LoVo (cell line): Measurements from ENCODE around the gene SCD5.

Source experiments
- DNase-seq: peaks from one replicate; pipeline ENCODE4 v3.0.0-alpha.2; 2016; ENCODE audit warnings: low spot score

The SCD5 gene

DNA sequence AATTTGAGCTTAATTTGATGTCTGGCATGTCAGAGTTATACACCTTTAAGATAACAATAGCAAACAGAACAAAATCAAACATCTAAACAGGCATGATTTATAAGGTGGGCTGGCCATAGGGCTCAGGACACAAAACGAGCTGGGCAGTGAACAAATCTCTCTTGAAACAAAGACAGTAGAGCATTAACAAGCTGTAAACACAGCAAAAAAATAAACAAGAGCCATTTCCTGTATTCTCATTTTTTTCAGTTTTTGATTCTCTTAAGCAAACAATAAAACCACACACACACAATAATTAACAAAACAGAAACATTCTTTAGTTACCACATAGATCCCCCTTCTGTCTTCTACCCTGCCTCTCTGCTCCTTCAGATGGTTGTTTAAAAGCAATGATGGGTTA is 168.5 kb downstream of the SCD5 start:
- DNase-seq: no peak

- DNase-seq: no peak
These were observed 169.2 kb downstream of the SCD5 start for GRCh38 chr4:82629238-82630000.

DNA sequence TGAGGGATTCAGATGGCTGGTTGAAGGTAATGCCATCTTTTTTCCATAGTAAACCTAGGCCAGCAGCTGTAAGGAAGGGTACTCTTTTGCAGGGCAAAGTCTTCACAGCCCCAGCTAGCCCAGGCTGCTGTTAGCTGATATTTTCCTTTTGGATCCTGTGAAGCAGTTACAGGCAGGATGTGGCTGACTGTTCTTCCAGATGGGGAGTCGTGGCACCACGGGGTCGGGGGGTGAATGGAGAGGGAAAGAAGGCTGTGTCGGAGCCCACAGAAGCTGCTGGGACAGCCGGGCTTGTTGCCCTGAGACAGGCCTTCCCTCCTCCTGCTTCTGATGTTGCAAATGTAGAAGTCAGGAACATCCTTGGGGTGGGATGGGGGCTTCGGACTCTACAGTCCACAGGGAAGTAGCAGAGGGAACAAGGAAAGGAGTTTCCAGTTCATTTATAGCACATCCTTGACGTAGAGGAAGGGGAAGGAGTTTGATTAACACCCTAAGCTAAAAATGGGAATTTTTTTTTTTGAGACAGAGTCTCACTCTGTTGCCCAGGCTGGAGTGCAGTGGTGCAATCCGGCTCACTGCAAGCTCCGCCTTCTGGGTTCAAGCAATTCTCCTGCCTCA is 172.2 kb downstream of the SCD5 start:
- DNase-seq: no peak

- no peak for DNase-seq
These were observed 173.8 kb downstream of the SCD5 start for GRCh38 chr4:82624819-82625218.

DNA sequence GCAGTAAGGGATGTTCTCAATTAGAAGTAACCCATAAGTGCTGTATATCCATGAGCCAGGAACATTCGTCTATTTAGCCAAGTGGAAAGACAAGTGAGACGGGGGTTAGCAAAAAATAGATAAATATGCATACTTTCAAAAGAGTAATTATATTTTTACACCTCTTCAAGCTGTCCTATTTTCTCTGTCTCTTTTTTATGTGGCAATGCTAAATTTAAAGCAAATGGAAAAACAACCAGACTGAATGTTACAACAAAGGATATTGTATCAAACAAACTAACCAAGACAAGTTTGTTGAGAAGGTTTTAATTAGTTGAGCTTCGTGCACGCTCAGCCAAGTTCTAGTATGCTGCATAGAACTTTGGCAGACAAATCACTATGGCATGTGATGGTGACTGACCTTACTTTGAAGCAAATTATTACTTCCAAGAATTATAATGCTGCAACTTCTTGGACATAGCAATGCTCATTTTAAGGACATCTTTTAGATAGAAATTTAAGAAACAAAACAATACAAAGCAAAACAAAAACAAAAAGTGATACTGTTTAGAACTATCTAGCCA is 175.4 kb downstream of the SCD5 start:
- DNase-seq: no peak

DNA sequence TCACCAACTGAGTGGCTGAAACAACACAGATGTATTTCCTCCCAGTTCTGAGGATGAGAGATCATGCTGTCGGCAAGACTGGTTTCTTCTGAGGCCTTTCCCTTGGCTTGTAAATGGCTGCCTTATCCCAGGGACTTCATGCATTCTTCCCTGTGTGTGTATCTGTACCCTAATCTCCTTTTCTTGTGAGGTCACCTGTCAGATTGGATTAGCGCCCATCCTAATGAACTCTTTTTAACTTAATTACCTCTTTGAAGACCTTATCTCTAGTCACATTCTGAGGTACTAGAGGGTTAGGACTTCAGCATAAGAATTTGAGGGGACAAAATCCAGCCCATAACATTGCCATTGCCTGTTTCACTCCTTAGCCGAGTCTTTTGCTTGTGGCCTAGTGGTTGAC is 177.3 kb downstream of the SCD5 start:
- no peak for DNase-seq

- no peak for DNase-seq
These were observed 178.4 kb downstream of the SCD5 start for GRCh38 chr4:82620126-82620735.

DNA sequence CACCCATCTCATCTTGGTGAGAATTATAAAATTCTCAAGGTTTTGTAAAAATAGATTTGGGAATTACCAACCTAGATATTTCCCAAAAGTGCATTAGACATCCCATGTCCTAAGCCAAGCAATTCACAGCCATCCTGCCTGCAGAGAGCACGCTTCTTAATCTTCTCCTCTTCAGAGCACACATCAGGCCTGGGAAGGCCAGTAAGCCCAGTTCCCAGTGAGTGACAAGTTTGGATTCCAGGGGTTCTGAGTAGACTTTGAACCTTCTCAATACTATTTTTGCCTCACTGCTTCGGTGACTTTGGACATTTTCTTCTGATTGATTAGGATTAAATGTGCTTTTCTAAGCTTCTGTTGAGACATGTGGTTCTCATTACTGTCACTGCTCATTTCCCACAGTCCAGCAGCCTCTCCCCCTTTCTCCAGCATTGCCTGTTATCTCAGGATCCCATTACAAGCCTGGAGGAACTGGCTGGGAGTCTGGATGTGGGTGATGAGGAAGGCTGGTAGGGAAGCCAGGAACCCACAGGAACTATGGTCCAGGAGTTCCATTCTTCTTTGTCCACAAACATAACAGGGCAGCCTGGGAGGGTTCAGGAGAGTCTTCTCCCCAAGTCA is 180.4 kb downstream of the SCD5 start:
- no peak for DNase-seq

DNA sequence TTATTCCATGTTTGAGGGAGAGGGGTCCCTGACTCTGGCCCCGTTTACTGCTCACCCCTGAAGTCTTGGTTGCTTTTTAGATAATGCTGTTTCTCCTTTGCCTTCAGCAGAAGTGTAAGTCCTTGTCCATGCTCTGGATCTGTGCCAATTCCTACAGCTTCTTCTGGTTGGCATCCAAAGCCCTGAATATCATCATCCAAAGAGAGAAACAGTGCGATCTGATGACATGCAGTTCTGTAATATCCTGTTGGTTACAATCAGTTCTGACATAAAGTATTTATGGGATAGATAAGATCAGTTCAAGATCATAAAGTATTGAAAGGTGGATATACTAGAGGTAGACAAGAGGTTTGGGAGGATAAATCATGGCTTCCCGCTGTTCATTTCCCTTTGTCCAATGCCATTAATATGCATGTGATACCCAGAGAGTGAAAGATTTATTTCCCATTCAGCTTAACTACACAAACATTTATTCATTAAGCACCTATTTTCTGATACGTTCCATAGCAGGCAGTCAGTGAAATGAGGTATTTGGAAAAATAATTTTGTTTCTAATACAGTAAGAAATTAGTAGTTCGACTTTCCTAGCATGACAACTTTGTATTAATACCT is 183.7 kb downstream of the SCD5 start:
- DNase-seq: peak; percentile 9

GRCh38 chr4:82613121-82613520 is 185.5 kb downstream of the SCD5 start:
- no peak for DNase-seq

DNA sequence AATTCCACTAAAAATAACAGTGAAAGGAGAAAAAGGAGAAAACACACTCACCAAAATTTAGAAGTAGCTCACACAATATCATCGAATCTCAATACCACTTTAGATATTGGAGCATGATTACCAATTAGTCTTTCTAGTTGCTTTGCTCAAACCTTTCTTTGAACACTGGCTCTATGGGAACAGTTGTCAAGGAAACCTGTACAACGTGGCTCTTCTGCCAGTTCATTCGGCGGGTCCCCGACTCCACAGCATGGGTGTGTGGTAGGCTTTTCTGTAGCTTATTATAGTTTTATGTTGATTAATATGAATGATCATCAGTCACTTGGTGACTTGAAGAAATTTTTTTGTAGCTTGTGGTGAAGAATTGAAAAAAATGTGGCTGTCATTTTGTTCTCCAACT is 186.6 kb downstream of the SCD5 start:
- no peak for DNase-seq

- no peak for DNase-seq
These were observed 187.1 kb downstream of the SCD5 start for GRCh38 chr4:82611527-82611926.

- no peak for DNase-seq
These were observed 188.6 kb downstream of the SCD5 start for GRCh38 chr4:82610041-82610440.

- DNase-seq: no peak
These were observed 192.0 kb downstream of the SCD5 start for GRCh38 chr4:82606622-82607021.

DNA sequence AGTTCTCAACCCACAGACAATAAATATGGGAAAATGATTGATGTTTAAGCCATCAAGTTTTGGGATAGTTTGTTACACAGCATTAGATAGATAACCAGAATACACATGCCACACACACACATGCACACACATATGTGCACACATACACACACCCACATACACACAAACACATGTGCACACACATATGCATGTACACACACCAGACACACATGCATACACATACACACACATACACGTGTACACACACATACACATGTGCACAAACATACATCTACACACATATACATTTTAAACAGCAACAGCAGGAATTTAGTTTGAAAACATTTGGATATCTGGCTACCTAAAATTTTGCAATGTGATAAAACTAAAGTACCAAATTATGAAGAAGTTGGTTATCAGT is 194.1 kb downstream of the SCD5 start:
- no peak for DNase-seq

- DNase-seq: no peak
These were observed 197.2 kb downstream of the SCD5 start for GRCh38 chr4:82601242-82602015.

DNA sequence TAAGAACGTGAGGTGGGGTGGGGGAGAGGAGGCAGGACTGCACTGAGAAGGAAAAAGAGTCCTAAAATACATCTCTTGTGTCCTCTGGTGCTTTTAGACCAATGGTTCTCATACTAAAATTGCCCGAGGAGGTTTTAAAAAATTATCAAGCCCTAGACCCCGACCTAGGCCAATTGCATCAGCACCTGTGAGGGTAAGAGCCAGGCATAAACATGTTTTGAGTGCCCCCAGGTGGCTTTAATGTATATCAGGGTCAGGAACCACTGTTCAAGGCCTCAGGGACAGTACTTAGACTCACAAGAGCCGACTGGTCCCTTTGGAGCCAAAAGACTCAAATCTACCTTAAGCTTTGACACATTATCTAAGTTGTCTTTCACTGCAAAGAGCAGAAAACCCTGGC is 199.3 kb downstream of the SCD5 start:
- no peak for DNase-seq

DNA sequence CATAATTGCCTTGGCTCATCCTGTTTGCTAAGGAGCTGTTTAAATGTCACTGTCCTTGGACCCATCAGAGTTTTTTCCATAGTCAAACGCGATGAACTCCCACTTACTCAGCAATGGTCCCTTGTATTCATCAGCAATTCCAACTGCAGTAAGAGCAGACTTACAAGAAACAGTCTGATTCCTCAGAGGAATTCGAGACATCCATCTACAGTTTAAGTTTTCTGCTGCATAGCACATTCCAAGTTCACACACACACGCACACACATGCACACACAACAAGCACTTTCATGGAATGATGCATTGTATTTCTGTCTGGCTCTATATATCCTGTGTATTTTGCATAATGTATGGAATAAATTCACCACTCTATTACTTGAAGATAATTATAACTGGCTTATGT is 204.1 kb downstream of the SCD5 start:
- DNase-seq: no peak

GRCh38 chr4:82593411-82593810 is 205.2 kb downstream of the SCD5 start:
- DNase-seq: no peak

DNA sequence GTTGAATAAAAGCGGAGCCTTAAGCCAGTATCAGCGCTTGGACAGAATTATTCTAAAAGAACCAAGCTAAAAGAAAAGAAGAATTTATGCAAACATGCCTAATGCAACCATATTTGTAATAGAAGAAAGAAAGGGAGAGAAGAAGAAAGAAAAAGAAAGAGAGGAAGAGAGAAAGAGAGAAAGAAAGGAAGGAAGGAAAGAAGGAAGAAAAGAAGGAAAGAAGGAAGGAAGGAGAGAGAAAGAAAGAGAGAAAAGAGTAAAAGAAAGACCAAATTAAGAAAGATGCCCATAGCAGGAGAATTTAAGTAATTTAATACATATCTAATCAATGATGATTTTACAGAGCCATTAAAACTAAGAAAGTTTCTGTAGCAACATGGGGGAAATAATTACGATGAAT is 206.0 kb downstream of the SCD5 start:
- no peak for DNase-seq

- no peak for DNase-seq
These were observed 207.0 kb downstream of the SCD5 start for GRCh38 chr4:82591592-82591991.

- no peak for DNase-seq
These were observed 208.8 kb downstream of the SCD5 start for GRCh38 chr4:82589756-82590155.
